HG02678 (cell line): ENCODE results near the gene ST6GAL2.

Experiments
- ATAC-seq: cut with Tn5 transposase; IDR thresholded peaks from one replicate; pipeline ENCODE4 v1.9.1; 2021; ENCODE audit warnings: mild to moderate bottlenecking, moderate library complexity; ENCODE audit not compliant: unreplicated experiment

ST6GAL2 gene

DNA sequence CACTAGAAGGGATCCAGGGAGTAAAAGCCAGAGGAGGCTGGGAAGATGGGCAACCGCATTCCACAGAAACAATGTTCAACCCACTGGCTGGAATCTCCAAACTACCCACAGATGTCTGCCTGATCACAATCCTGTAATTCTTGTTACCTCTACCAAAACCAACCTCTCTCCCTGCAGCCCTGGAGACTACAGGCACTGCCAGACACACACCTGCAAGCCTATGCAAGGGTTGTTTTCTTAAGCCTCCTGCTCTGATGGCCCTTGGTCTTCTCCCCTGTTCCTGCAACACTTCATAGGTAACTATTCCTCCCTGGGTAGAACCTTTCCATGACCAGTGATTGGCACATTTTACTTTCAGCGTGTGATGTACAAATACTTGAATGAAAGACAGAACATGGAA, 21.9 kb downstream of the ST6GAL2 start:
- no peak for ATAC-seq

DNA sequence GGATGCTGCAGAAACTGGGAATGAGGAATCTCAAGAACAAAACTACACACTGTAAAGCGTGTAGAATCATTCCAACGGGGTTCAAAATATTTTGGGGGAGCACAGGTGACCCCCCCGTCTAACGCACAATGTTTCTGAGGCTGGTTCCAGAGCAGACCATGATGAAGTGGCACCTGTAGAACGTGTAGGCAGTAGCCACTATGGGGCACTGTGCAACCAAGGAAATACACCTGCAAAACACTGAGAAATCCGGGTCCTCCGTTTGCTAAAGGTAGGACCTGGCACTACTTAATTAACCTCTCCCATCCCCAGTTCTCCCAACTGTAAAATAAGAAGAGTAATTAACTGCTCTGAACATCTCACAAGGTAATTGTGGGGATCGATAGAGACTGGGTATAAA, 22.6 kb downstream of the ST6GAL2 start:
- no peak for ATAC-seq

- ATAC-seq = no peak
Observed at GRCh38 chr2:106859498-106859897, 26.5 kb downstream of the ST6GAL2 start.

DNA sequence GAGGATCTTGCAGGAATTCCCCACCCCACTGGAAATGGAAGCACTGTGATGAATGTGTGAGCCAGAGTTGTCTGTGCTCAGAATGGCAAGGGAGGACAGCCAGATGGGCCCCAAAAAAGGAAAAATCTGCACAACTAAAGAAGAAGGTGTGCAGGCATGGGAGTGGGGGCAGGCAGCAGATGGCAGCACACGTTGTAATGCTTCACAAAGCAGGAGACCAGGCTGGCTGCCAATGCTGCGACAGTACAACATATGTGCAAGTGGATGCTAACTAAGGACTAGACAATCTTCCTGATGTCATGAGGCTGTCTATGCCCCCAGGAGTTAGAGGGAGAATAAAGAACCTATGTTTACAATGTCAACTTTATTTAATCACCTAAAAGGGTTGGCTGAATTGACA, 27.2 kb downstream of the ST6GAL2 start:
- no peak for ATAC-seq

DNA sequence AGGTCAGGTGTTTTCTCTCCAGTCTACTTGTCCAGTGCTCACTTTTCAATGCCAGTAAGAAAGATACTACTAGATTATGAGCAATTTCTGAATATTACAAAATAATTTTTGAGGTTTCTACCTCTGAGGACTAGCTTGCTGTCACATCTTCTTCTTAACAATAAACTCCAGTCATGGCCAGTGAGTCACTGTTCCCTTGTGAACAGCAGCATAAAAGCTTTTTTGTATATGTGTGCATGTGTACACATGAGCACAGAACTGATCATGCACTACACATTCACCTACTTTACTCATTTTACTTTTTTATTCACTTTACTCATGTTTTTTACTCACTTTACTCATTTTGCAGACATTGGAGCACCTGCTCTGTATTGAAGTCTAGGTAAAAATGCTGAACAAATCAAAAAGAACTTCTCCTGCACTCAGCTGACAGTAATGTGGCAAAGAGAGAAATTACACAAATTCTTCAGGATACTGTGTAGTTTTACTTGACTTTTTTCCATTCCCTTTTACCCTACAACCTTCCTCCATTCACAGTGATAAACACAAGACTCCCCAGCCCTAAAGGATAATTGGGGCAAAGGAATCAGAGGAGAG, 28.0 kb downstream of the ST6GAL2 start:
- ATAC-seq = no peak

DNA sequence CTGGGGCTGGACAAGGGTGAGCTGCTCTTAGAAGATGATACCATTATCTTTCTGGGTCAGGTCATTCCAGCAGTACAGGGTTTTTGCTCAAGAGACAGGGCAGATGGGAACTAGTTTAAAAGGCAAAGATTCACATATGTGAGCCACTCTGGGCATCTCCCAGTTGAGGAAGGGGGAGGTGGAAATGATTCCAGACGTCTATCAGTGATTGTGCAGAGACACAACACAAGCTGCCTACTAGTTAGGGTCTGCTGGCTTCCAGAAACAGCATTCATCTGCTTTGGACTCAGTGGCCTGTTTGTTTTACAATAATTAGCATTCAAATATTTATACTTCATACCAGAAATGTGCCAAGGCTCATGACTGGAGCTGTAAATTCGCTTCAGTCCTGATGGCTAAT, 32.3 kb downstream of the ST6GAL2 start:
- no peak for ATAC-seq

- ATAC-seq = no peak
Observed at GRCh38 chr2:106851881-106852501, 34.0 kb downstream of the ST6GAL2 start.

DNA sequence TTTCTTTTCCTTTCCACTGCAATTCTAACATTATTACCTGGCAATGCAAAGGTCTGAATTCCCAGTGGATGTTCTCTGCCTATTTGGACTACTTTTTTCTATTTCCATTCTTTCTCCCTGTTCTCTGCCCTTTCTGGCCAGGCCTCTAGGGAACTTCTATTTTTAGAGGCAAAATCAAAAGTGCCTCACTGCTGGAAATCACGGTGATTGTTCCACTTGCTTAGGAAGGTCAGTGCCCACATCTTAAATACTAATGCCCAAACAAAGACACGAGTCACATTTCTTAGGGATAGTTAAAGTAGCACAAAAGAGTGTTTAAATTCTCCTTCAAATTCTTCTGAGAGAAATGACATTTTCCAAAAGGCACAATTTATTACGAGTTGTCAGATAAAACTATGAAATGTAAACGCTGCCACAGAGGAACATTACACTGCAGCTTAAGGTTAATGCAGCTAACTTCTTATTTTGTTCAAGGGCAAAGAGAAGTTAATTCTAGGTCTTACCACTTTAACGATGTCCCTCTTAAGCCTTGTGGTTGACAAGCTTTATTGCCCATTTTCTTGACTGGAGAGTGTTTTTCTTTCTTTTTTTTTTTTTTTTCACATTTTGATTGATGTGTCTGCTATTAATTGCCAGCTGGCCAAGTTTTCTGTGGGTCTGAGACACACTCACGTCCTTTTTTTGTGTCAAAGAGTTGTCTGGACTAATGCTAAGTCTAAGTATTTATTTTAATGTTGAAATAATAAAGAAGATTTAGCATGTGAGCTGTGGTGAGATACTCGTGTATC, 34.7 kb downstream of the ST6GAL2 start:
- no peak for ATAC-seq

DNA sequence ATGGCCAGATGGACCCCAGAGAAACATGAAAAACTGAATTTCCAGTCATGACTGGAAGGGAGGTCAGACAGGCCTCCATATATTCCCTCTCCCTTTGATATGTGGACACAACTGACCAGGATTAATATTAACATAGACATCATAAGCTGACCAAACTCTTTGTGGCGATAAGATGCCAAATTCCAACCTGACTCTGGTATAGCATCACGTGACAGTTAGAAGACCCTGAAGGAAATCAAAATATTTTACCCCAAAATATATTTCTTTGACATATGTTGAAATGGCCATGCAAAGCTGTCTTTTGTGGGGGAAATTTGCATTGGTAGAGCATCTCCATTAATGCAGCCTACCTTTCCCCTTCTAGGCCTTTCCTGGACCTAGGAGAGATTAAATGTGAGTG, 36.7 kb downstream of the ST6GAL2 start:
- ATAC-seq = no peak

GRCh38 chr2:106847366-106847765, 38.6 kb downstream of the ST6GAL2 start:
- no peak for ATAC-seq

DNA sequence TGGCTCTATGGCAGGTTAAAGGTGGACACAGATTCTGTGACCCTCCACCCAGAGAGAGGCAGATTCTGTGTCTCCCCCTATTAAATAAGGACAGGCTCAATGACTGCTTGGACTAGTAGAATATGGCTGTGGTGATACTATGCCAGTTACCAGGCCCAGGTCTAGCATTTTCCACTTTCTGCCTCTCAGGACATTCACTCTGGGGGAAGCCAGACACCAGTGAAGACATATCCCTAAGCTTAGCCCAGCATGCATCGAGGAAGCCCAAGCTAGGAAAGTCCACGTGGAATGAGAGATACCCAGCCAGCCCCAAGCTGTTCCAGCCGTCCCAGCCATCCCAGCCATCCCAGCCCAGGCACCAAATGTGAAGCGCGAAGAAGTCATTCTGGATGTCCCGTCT, 40.3 kb downstream of the ST6GAL2 start:
- ATAC-seq = no peak

- ATAC-seq = no peak
Observed at GRCh38 chr2:106843910-106844250, 42.1 kb downstream of the ST6GAL2 start.

GRCh38 chr2:106843001-106843909, 42.7 kb downstream of the ST6GAL2 start:
- no peak for ATAC-seq

GRCh38 chr2:106841886-106842645, 43.9 kb downstream of the ST6GAL2 start:
- ATAC-seq = no peak

DNA sequence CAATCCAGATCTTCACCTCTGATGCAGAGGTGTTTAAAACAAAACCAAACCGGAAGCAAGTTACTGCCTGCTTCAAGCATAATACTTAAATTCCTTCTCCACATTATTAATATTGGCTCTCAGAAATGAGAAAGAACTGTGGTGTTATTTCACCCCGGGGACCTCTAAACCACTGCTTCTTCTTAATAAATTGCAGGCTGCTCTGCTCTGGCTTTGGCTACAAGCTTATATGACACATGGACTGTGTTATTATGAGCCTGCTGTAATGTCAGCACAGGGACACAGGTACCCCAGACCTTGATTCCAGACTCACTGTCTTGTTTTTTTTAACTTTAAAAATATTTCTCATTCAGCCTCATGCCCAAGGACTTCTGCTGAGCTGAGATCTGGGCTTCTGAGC, 45.1 kb downstream of the ST6GAL2 start:
- ATAC-seq = no peak

DNA sequence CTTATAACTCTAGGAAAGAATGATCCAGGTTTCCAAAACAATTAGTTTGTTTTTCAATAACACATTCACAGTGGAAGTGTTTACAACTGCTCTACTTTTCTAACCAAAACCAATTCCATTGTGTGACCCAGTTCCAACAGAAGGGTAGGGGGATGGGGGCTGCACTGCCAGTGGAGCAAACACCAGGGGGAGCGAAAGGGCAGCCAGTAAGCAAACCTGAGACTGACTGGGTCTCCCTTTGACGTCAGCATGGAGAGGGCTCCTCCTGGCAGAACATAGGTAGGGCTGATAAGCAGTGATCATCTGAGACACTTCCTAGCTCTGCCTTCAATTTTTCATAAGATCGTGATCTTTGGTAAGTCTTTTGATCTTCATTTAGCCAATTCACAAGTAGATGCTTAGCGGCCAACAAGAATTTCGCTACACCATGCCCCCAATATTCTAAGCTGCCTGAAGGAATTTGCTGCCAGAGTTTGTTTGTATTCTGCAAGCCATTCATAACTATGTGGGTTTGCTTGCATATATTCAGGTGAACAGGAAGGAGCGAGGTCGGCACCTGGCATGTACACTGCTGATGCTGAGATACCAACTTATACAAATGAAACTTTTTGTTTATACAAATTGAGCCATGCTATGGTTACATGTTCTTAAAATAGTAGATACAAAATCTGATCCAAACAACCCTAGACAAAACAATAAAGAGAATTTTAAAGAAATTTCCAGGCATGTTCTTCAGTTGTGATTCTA, 45.9 kb downstream of the ST6GAL2 start:
- no peak for ATAC-seq

DNA sequence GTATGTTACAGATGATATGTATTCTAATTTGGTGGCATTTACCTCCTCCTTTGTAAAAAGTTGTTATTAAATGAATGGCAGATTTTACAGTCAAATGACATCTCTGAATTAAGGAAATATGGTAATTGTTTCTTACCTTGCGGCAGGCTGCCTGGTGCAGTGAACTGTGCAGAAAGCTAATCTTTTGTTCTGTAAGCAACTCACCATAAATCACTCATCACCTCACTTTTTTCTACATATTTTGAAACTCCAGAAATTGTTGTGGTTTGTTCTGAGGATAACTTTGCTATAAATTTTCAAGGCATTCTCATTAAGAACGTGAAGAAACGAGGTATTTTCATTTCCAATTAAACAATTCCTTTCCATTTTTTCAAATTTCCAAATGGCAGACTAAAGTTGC, 52.7 kb downstream of the ST6GAL2 start:
- ATAC-seq = no peak

- no peak for ATAC-seq
Observed at GRCh38 chr2:106831816-106832569, 54.0 kb downstream of the ST6GAL2 start.

DNA sequence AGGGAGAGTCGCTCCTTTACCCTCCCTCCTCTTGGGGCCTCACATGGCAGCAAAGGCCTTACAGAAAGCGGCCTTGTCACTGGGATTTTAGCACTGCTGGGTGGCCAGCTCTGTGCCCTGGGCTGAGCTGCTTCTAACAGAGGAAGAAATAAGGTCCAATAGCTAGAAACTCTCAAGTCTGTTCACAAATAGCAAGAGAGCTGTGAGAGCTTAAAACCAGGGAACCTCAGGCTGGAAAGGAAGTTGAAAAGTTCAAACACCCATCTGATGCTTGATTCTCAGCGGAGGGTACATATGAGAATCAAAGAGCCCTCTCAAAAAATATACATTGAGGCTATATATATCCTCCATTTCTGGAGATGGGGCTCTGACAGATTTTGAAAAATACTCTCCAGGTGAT, 54.7 kb downstream of the ST6GAL2 start:
- no peak for ATAC-seq
